GM12875 (cell line): ENCODE measurements around the gene VTI1A.

Experiments
- H3K4me3 ChIP-seq: one replicate; pipeline ENCODE4 v1.5.1; 2011; ENCODE audit warnings: low read depth, low read length, control low read depth
- TF ChIP-seq, protein P1 (sequence below): IDR thresholded peaks from 2 replicates; pipeline ENCODE4 v1.5.1; 2011; ENCODE audit warnings: low read depth, mild to moderate bottlenecking, control low read depth, inconsistent platforms, low read length, moderate library complexity, borderline replicate concordance; ENCODE audit not compliant: insufficient read depth

Gene VTI1A

DNA sequence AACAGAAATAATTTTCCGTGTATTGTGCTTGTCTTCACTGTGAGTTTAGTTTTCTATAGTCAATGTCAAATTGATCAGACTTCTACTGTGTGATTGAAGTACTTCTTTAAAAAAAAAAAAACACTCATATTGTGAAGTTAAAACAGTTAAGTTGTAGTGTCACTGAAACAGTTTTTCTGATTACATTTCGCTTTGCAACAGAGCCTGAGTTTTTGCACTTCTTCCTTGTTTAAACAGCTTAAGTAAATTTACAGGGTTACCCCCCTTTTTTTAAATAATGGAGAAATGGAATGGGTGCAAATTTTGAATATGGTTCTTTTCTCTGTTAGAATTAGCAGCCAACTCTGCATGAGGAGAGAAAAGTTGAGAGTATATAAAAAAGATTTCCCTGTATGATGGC lies 117.3 kb downstream of the VTI1A start:
- TF ChIP-seq, protein P1, sequence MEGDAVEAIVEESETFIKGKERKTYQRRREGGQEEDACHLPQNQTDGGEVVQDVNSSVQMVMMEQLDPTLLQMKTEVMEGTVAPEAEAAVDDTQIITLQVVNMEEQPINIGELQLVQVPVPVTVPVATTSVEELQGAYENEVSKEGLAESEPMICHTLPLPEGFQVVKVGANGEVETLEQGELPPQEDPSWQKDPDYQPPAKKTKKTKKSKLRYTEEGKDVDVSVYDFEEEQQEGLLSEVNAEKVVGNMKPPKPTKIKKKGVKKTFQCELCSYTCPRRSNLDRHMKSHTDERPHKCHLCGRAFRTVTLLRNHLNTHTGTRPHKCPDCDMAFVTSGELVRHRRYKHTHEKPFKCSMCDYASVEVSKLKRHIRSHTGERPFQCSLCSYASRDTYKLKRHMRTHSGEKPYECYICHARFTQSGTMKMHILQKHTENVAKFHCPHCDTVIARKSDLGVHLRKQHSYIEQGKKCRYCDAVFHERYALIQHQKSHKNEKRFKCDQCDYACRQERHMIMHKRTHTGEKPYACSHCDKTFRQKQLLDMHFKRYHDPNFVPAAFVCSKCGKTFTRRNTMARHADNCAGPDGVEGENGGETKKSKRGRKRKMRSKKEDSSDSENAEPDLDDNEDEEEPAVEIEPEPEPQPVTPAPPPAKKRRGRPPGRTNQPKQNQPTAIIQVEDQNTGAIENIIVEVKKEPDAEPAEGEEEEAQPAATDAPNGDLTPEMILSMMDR: no peak
- H3K4me3 ChIP-seq: no peak overlapping the region

DNA sequence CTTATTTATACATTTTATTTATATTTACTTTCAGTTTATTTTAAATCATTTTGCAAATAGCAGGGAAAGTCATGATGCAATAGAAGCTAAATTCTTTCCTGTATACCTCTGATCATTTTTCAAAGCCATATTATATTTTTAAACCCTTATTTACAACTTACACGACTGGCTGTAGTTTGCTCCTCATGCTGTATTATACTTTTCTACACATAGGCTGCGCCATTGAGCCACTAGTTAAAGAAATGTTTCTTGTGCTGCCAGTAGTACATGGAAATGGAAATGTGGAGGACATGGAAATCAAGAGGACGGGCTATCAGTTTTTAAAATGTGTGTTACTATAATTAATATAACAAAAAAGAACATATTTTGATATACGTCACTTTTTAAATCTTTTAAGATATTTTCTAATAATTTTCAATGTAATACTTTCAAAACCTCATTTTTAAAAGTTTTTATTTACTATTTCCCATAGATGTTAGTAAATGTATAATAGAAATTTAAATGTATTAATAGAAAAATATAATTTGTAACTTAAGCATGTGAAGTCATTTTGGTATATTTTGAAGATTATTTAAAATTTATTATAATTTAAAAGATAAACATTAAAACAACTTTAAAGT lies 118.5 kb downstream of the VTI1A start:
- TF ChIP-seq, protein P1: peak; percentile 47; the same call in 1 of the 2 replicates
- no peak overlapping the region for H3K4me3 ChIP-seq

DNA sequence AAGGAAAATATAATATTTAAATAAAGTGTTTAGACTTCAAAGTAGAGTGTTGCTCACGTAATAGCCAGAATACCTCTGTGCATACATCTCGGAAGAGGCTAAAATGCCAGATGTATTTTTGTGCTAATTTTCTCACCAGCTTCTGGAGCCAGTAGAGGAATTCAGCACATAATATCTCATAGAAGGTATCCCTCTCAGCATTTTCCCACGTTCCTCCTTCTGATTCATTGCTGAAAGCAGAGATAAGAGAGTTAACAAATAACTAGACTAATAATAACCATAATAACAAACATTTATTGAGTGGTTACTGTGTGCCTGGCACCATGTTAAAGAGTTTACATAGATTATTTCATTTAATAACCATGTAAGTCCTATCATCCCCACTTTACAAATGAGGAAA lies 123.6 kb downstream of the VTI1A start:
- H3K4me3 ChIP-seq: no peak overlapping the region
- TF ChIP-seq, protein P1: no peak

DNA sequence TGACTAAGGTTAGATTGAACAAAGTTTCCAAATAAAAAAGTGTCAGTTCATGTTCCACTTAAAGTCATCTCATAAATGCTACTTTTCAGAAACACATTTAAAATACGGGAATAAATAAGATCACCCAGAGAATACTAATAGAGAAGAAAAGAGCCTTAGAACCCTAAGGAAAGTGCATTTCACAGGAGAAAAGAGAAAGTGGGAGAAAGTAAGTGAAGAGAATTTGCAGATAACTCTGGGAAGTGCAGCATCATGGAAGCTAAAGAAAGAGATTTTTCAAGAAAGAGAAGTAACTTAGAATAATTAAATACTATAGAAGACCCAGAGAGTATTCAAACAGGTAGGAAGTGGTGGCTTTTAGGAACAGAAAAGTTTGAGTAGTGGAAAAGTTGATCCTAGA lies 132.6 kb downstream of the VTI1A start:
- TF ChIP-seq, protein P1: no peak

DNA sequence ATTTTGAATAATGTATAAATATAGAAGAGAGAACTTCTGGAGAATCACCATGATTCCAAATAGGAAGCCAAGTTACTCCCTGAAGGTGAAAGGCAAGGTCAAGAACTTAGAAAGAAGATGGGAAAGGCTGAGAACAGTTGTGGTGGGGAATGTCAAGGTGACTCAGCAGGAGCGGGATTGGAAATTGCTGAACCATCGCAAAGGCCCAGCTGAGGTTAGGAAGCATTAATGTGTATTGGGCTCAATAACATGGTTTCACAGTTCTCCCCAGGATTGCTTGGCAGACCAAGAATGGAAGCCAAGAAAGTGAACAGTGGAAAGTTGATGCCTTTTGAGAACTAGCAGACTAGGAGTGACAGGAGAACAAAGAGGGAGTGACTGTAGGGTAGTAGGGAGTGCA lies 133.3 kb downstream of the VTI1A start:
- H3K4me3 ChIP-seq: no peak overlapping the region
- TF ChIP-seq, protein P1: no peak

More for the DNA sequence above, 132.6 kb downstream of the VTI1A start:
- H3K4me3 ChIP-seq: no peak overlapping the region

DNA sequence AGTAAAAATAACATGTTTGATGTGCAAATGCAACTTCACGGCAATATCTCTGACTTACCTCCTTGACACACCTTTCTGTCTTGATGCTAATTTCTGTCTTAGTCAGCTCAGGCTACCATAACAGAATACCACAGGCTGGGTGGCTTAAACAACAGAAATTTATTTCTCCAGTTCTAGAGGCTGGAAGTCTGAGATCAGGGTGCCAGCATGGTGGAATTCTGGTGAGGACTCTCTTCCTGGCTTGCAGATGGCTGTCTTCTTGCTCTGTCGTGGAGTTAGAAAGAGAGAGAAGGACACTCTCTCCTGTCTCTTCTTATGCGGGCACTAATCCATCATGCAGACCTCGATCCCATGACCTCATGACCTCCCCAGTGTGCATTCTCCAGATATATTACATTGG lies 134.9 kb downstream of the VTI1A start:
- TF ChIP-seq, protein P1: no peak

DNA sequence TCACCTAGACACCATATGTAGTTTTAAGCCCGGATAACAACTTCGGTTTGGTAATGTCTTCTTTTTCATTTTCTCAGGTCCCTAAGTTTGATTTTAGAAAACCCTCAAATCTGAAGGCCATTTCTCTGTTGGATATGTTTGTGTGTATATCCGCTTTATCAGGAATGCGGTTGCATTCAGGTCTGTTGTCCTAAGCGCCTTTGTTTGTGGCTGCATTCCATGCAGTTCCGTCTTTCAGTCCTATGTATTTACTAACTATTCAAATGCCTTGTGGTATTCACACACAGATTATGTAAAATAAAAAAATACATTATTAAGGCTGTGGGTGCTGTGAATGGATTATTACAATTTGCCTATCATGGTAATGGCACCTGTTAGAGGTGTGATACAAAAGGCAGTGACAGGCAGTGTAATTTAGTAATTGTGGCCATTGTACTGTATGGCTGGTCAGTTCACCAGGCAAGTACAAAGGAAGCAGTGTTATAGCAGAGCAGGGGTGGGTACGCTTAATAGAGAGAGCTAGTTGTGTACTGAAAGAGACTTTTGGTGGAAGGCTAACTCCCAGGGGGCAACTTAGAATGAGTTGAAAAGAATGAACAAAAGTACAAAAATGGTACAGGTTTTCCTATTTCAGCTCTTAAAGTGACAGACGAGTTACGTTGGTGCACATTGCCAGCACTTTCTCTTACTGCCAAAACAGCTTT lies 136.4 kb downstream of the VTI1A start:
- H3K4me3 ChIP-seq: no peak overlapping the region
- TF ChIP-seq, protein P1: no peak

More for the DNA sequence above, 134.9 kb downstream of the VTI1A start:
- no peak overlapping the region for H3K4me3 ChIP-seq
